Lower leg skin (tissue), 3 donors: ENCODE results near the gene SCNN1B.

Experiments used
- POLR2A ChIP-seq, 2 donors: fragments of 450-650 bp; IDR thresholded peaks; one replicate each; pipeline ENCODE4 v1.6.1; 2016 to 2017; ENCODE audit warnings: antibody characterized with exemption in 2 of 2, mild to moderate bottlenecking in 1 of 2, moderate library complexity in 1 of 2
- TF ChIP-seq, protein P1 (sequence below), 3 donors: fragments of 450-650 bp; IDR thresholded peaks; one replicate each; pipeline ENCODE4 v1.5.1; 2016; ENCODE audit warnings: antibody characterized with exemption in 3 of 3, mild to moderate bottlenecking in 3 of 3, moderate library complexity in 2 of 3

- TF ChIP-seq, protein P1, sequence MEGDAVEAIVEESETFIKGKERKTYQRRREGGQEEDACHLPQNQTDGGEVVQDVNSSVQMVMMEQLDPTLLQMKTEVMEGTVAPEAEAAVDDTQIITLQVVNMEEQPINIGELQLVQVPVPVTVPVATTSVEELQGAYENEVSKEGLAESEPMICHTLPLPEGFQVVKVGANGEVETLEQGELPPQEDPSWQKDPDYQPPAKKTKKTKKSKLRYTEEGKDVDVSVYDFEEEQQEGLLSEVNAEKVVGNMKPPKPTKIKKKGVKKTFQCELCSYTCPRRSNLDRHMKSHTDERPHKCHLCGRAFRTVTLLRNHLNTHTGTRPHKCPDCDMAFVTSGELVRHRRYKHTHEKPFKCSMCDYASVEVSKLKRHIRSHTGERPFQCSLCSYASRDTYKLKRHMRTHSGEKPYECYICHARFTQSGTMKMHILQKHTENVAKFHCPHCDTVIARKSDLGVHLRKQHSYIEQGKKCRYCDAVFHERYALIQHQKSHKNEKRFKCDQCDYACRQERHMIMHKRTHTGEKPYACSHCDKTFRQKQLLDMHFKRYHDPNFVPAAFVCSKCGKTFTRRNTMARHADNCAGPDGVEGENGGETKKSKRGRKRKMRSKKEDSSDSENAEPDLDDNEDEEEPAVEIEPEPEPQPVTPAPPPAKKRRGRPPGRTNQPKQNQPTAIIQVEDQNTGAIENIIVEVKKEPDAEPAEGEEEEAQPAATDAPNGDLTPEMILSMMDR (IDR thresholded peaks at IDR 0.05), result no peak
- no peak for TF ChIP-seq POLR2A (IDR thresholded peaks at IDR 0.05)
Measured at GRCh38 chr16:23354246-23354645, 52.1 kb downstream of the SCNN1B start.
